Measurements from ENCODE around the gene PARVA. TPM values are rescaled to one million over a fixed set of nuclear protein-coding genes. Genes with fewer than 3 reads are reported as not detected.

The PARVA gene
- total RNA-seq, 1 experiment from 2014 or later = 10.4 TPM

DNA sequence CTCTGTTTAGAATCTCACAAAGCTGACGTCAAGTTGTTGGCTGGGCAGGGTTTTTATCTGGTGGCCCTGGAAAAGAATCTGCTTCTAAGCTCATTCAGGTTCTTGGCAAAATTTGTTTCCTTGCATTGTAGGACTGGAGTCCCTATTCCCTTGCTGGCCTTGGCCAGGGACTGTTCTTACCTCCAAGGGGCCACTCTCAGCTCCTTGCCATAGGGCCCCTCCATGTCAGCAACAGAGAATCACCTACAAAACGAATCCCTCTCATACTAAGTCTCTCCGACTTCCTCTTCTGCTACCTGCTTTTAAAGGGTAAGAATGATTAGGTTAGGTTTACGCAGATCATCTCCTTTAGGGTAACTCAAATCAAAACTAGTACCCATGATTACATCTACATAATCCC lies 63.2 kb downstream of the PARVA start:
- DNase-seq (ENCODE audit: low spot score) (no peak), ATAC-seq (no peak)
- Mint-ChIP-seq H3K9me3 (peaks cover 29% of the 10 kb centered on the region), H3K27me3 (ENCODE audit: low read depth) (no peaks in the 10 kb centered on the region; the same call in 1 of the 2 replicates), H3K4me1 (peaks cover 26% of the 10 kb centered on the region), H3K36me3 (peaks cover 20% of the 10 kb centered on the region), H3K27ac (no peak overlapping the region), H3K4me3 (no peak overlapping the region)
- CTCF ChIA-PET = no interaction called here
- TF ChIP-seq IRF2 (CRISPR knock-in tag; IDR thresholded peaks at IDR 0.05; ENCODE audit: borderline replicate concordance, low read depth) (no peak), KAT7 (CRISPR knock-in tag; IDR thresholded peaks at IDR 0.05; ENCODE audit: borderline replicate concordance) (no peak), ZNF138 (CRISPR knock-in tag; conservative IDR thresholded peaks at IDR 0.05) (no peak), ZNF423 (CRISPR knock-in tag; IDR thresholded peaks at IDR 0.05) (no peak), ETV6 (CRISPR knock-in tag; IDR thresholded peaks at IDR 0.05) (no peak)
- TF ChIP-seq, protein P1, sequence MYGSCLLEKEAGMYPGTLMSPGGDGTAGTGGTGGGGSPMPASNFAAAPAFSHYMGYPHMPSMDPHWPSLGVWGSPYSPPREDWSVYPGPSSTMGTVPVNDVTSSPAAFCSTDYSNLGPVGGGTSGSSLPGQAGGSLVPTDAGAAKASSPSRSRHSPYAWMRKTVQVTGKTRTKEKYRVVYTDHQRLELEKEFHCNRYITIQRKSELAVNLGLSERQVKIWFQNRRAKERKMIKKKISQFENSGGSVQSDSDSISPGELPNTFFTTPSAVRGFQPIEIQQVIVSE (CRISPR knock-in tag; IDR thresholded peaks at IDR 0.05; ENCODE audit: borderline replicate concordance) = no peak
- TF ChIP-seq, protein P2, sequence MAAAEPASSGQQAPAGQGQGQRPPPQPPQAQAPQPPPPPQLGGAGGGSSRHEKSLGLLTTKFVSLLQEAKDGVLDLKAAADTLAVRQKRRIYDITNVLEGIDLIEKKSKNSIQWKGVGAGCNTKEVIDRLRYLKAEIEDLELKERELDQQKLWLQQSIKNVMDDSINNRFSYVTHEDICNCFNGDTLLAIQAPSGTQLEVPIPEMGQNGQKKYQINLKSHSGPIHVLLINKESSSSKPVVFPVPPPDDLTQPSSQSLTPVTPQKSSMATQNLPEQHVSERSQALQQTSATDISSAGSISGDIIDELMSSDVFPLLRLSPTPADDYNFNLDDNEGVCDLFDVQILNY (CRISPR knock-in tag; IDR thresholded peaks at IDR 0.05) = no peak
- POLR2A ChIA-PET = no interaction called here

DNA sequence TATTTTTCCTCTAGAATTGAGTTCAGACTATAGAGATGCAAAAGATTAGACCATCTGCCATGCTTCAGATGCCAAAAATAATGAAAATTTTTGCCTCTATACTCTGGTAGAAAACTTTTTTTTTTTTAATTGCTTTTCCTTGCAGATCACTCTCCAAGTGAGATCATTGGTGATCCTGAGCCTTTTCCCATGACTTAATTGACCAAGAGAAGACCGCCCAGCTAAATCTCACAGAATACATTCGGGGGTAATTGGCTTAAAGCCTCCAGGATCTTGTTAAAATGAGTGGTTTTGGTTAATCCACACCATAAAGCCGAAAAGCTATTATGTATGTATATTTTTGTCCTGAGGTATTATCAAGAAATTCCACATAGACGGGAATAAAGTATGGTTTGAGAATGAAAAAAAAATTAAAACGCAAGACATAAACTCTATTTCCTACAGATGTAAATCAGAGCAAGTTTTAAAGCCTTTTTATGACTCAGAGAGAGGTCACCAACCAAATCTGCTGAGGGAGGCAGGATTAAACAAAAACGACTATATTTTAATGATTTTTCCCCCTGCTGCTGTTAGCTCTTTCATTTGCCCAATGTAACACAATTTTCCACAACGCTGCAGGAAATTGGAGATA lies 64.0 kb downstream of the PARVA start:
- no peaks in the 10 kb centered on the region; the same call in 1 of the 2 replicates for H3K27me3 Mint-ChIP-seq (ENCODE audit: low read depth)
- no peak for ATAC-seq
- CTCF ChIA-PET = no interaction called here
- TF ChIP-seq ATF6 (CRISPR knock-in tag; IDR thresholded peaks at IDR 0.05) = no peak
- TF ChIP-seq NFATC4 (CRISPR knock-in tag; IDR thresholded peaks at IDR 0.05) = no peak
- TF ChIP-seq CREM (CRISPR knock-in tag; IDR thresholded peaks at IDR 0.05) = no peak
- TF ChIP-seq, protein P3, sequence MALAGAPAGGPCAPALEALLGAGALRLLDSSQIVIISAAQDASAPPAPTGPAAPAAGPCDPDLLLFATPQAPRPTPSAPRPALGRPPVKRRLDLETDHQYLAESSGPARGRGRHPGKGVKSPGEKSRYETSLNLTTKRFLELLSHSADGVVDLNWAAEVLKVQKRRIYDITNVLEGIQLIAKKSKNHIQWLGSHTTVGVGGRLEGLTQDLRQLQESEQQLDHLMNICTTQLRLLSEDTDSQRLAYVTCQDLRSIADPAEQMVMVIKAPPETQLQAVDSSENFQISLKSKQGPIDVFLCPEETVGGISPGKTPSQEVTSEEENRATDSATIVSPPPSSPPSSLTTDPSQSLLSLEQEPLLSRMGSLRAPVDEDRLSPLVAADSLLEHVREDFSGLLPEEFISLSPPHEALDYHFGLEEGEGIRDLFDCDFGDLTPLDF (CRISPR knock-in tag; IDR thresholded peaks at IDR 0.05) = no peak
- no peak for TF ChIP-seq ZNF232 (CRISPR knock-in tag; IDR thresholded peaks at IDR 0.05)
- TF ChIP-seq SOX15 (CRISPR knock-in tag; IDR thresholded peaks at IDR 0.05) = no peak
- no peak for TF ChIP-seq ZNF416 (CRISPR knock-in tag; IDR thresholded peaks at IDR 0.05)
- no peak for TF ChIP-seq TP53 (CRISPR knock-in tag; IDR thresholded peaks at IDR 0.05)
- no peak for TF ChIP-seq ATF1 (CRISPR knock-in tag; IDR thresholded peaks at IDR 0.05)
- no peak for TF ChIP-seq ESRRA (CRISPR knock-in tag; IDR thresholded peaks at IDR 0.05; ENCODE audit: borderline replicate concordance)
- TF ChIP-seq ARID4B (CRISPR knock-in tag; IDR thresholded peaks at IDR 0.05; ENCODE audit: borderline replicate concordance) = no peak
- TF ChIP-seq ZNF263 (CRISPR knock-in tag; IDR thresholded peaks at IDR 0.05; ENCODE audit: low read depth) = no peak
- TF ChIP-seq TEAD4 (CRISPR knock-in tag; IDR thresholded peaks at IDR 0.05) = no peak
- no peak for TF ChIP-seq ZNF671 (CRISPR knock-in tag; IDR thresholded peaks at IDR 0.05)
- TF ChIP-seq, protein P4, sequence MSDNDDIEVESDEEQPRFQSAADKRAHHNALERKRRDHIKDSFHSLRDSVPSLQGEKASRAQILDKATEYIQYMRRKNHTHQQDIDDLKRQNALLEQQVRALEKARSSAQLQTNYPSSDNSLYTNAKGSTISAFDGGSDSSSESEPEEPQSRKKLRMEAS (CRISPR knock-in tag; IDR thresholded peaks at IDR 0.05) = no peak
- no peak for TF ChIP-seq GABPB1 (CRISPR knock-in tag; IDR thresholded peaks at IDR 0.05)
- no peak for TF ChIP-seq ZNF512 (CRISPR knock-in tag; IDR thresholded peaks at IDR 0.05; ENCODE audit: borderline replicate concordance)

More for the DNA sequence above, 64.0 kb downstream of the PARVA start:
- Mint-ChIP-seq H3K27ac (no peak overlapping the region), H3K4me3 (no peak overlapping the region), H3K36me3 (peaks cover 20% of the 10 kb centered on the region), H3K9me3 (peaks cover 29% of the 10 kb centered on the region), H3K4me1 (peaks cover 26% of the 10 kb centered on the region)
- DNase-seq (ENCODE audit: low spot score) = no peak
- POLR2A ChIA-PET = no interaction called here

Measured in WTC11 (cell line).